ENCODE measurements around the gene KRT74.

Gene KRT74

DNA sequence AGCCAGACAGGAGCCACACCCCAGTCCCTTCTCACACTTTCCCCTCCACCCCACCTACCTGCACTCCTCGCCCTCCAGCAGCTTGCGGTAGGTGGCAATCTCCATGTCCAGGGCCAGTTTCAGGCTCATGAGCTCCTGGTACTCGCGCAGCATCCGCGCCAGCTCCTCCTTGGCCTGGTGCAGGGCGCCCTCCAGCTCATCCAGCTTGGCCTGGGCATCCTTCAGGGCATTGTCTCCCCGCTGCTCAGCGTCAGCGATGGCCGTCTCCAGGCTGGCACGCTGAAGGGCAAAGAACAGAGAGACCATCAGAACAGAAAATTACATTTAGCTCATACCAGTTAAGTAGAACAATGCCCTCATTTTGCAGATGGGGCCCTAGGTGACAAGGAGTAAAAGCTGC lies 5.5 kb downstream of the KRT74 start:
- no peak for DNase-seq

DNA sequence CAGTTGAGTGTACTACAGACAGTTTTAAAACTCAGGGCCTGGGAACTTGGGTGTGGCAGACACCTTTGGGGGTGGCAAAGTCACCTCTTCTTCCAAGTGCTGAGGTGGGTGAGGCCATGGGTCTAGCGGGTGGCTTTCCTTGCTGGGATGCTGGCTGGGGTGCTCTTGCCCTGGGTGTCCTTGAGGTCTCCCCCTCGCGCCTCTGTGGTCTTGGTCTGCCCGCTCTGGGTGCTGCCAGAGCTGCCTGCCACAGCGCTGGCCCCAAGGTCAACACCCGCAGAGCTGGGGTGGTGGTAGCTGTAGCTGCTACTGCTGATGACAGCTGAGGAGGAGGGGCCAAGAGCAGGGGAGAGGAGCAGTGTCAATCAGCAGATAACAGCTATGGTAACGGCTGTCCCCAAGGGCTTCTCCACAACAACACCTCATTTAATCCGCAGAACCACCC lies 6.8 kb downstream of the KRT74 start:
- DNase-seq, result no peak

DNA sequence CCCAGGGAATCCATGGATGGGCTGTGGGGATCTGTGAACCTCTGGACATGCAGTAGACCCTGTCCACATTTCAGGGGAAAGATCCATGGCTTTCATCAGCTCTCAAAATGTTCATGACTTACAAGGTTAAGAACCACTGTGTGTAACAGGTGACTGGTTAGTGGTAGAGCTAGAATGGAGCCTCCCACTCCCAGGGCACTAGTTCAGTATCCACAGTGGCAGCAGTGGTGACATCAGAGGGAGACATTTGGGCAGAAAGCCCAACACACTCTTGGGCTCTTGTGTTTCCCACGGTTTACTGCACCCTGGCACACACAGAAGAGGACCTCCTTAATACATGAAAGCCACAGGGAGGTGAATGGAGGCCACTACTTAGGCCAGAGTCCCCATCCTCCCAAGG lies 9.1 kb downstream of the KRT74 start:
- no peak for DNase-seq

DNA sequence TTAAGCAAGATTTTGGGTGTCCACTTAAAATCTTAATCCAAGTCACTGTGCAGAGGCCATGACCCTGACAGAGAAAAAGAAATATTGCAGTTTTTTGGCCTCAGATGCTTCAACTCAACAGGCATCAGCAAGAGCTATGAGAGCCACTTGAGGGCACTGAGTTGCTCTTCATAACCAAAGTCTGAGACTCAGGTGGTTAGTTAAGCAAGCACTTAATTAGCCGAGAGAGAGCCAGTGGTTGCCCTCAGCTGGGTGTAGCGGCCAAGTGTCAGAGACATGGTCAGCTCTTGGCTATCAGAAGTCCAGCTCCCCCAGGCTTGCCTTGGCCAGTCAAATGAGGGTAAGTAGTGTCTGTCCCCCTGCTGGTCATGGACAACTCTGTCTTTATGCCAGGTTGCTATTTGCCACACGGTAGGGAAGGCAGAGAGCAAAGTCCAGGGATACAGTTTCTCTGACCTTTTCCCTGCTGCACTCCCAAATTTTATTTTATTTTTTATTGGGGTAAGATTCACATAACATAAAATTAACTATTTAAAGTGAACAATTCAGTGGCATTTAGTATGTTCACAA lies 11.7 kb downstream of the KRT74 start:
- no peak for DNase-seq

DNA sequence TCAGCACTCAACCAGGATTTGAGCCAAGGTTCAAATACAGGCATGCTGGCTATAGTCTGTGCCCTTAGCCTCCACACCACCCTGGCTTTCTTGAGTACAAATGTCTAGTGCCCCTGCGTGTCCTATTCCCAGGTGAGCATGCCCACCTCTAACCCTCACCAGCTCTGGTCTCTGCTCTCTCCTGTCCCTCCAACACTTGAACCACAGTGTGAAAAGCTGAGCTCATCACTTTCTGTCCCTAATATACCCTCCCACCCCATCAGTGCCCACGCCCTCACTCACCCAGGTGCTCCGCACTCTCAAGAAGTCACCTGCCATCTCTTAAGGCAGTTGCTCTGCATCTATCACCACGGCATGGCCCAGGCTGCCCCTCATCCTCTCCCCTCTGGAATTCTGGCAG lies 13.7 kb downstream of the KRT74 start:
- no peak for DNase-seq

DNA sequence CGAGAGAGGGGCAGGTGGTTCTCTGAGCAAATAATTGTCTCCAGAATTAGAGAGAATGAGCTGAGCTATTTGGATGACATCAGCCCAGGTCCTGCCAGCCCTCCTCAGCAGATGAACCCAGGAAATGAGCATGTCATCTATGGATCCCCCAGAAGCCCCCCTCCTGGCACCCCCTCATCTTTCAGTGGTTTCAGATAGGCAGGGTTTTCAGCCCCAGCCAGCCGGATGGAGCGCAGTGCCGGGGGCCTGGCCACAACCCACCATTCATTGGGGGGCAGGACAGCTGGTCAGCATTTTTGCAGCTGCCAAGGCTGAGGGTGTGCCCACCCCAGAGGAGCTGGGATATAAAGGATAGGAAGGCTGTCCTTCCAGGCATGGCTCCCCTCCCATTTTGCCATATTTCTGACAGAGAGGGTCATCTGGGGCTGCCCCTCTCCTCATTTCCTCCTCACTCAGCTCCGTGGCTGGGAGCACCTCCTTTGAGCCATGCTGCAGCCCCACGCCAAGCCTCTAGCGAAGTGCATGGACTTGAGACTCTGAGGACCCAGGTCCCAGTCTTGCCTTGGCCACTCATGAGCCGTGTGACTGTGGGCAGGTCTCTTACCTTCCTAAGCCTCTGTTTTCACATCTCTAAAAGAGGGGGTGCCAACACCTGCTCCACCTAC lies 14.7 kb downstream of the KRT74 start:
- DNase-seq, result peak; percentile 29

DNA sequence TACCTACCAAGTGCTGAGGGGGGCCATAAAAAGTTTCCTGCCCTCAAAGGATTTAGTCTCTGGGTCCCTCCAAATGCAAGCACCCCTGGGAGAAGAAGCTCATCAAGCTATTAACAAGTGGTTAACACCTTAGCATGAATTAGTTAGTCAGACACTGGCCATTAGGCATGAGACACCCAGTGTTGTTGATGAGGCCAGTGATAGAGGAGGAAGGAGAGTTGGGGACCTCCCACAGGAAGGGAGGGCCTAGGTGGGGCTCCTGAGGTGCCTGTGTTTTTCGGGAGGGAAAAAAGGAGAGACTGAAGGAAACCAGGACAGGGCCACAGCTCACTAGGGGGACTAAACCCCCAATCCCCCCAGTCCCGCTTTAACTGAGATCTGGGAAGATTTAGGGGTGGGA lies 16.2 kb downstream of the KRT74 start:
- DNase-seq, result no peak

DNA sequence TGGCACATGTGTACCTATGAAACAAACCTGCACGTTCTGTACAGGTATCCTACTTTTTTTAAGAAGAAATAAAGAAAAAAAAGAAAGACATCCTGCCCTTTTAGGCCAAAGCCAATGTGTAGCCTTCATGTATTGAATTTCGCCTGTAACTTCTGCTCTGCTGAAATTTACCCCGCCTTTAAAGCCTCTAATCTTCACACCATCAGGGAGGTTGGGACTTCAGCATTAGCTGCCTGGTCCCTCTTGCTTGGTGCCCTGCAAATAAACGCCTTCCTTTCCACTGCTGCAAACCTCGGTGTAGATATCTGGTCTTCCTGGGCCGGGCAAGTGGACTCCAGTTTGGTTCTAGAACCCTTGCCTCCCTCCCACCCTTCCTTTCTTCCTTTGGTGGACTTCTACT lies 18.1 kb downstream of the KRT74 start:
- no peak for DNase-seq

DNA sequence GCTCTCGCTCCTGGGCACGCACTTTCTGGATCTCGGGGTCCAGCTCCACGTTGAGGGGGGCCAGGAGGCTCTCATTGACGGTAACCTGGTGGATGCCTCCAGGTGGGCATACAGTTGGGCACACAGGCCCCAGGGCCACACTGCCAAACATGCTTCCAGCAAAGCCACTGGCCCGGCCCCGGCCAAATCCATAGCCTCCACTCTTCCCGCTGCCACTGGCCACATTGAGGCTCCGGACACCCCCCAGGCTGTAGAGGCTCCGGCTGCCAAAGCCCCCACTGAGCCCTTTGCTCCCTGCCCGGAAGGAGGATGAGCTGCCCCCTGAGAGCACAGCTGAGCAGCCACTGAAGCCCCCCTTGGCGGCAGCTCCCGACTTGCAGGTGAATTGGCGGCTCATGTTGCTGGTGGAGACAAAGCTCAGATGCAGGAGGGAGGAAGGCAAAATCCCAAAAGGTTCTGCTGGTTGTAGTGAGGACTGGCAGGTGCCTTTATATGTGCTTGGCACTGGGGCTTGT lies 20.9 kb downstream of the KRT74 start, which contains the start of gene KRT71:
Gene KRT71, minus strand, starts transcription at position 465 of the 515 bp plus-strand sequence. Its CDS starts 68 bp downstream, at position 397.
- no peak for DNase-seq

DNA sequence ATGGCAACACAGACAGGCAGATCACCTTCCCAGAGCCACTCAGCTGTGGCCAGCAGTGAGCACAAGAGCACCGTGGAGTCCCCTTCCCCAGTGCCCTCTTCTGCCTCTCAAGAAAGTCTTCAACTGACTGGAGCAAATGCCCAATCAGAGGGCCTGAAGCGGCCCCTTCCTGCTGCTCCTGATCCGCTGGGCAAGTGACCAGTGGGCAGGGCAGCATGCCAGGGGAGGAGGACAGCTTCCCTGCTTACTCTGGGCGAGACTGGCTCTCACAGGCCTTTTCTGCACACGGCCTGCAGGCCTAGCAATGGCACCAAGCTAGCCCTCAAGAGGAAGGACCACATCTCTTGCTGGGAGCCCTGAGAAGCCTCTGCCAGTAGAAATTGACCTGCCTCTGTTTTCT lies 21.6 kb downstream of the KRT74 start:
- no peak for DNase-seq

DNA sequence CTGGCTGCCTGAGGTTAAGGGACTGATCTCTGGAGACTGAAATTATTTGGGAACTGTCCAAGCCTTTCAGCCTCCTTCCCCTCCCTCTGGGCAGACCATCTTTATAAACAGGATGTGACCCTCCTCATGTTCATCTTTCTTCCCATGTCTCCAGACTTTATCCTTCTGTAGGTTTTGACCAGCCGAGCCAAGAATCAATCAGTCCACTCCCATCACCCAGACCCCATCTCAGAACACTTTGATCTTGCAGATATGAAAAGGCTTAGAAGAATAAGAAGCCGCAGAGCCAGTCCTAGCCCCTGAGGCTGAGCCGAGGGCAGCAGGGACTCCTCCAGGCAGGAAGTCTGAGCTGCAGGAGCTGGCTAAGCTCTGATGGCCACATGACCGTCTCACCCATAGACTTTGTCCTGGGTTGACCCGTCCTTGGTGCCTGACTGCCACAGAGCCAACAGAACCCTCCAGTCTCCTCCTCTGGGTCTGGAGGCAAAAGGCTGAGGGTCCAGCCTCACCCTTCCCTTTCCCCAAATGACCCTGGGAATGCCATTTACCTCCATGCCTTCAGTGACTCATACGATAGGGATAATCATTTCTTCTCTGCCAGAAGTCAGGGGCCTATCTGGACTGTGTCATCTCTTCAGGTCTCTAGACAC lies 22.3 kb downstream of the KRT74 start:
- no peak for DNase-seq

DNA sequence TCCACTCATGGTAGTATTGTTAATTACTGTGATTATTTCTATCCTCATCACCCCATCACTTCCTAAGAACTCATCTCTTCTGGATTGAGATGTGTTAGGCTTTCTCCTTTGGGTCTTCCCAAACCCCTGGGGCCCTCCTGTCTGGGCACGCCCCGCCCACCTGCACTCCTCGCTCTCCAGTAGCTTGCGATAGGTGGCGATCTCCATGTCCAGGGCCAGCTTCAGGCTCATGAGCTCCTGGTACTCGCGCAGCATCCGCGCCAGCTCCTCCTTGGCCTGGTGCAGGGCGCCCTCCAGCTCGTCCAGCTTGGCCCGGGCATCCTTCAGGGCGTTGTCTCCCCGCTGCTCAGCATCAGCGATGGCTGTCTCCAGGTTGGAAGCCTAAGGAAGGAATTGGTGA lies 27.5 kb downstream of the KRT74 start:
- no peak for DNase-seq

DNA sequence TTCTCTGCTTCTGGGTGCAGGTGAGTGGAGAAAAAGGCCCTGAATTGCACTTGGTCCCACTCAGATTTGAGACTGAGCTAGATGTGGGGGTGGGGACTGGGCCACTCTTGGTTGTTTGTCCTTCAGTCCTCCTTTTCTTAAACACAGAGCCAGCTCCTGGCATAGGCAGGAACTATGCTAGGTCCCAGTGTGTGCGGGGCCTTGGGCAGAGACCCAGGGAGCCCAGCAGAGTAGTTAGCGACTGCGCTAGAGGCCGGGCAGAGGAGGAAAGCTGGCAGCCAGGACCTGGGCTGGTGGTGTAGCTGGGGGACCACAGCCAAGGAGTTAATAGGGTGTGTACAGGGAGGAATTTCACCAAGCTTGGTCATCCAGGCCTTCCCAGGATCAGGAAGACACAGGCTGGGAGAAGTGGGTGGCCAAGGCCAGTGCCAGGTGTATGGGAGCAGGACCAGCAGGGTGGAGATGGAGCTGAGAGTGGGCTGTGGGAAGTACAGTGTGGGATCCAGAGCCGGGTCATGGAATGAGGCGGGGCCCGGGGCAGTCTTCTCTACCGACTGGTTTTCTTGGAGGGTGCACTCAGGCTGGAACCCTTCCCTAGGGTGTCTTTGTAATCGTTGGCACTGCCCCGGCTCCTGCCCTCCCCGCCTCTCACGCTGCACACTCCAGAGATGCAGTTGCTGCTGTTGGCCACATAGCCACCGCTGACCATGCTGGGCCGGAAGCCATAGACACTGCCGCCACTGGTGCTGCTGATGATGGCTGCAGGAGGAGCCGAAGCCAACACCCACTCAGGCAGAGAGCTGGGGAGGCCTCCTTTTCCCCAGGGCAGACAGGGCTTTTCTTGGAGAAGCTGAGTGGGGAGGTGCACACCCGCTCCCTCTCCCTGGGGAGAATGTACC lies 29.4 kb downstream of the KRT74 start:
- no peak for DNase-seq

DNA sequence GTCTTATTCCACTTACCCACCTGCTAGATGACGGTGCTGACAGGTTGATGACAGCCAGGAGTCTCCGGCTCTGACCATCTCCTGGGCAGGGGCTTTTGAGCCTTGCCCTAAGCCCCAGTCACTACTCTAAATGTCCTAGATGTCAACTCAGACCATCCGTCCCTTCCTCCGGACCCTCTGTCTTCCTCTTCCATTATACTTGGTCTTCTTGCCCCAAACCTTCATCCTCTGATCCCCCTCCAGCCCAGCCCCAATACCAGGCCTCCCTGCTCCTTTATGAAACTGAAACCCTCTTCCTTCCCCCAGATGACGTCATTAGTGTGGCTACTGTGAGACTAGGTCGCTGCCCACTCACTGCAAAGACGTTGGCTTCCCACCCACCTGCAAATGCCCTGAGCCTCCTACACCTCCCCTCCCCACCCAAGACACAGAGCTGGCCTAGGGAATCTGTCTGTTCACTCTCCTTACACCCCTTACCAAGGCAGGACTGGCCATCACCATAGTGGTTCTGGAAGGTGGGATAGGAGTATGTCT lies 30.8 kb downstream of the KRT74 start:
- DNase-seq, result no peak

DNA sequence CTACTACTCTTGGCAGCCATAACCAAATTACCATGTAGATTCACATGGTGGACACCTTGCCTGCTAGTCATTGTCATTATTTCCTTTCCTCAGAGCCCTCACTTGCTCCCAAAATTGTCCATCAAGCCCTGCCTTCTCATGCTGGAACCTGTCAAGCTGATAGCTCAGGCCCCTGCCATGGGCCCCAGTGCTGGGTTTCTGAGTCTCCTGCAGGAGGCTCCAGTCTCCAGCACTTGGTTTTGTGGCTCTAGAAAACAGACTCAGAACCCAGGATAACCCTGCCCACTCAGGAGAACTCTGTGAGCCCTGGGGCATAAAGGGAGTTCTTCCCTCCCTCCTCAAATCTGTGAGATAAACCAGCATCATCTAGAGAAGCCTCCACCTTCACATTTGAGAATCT lies 31.5 kb downstream of the KRT74 start:
- DNase-seq, result no peak

DNA sequence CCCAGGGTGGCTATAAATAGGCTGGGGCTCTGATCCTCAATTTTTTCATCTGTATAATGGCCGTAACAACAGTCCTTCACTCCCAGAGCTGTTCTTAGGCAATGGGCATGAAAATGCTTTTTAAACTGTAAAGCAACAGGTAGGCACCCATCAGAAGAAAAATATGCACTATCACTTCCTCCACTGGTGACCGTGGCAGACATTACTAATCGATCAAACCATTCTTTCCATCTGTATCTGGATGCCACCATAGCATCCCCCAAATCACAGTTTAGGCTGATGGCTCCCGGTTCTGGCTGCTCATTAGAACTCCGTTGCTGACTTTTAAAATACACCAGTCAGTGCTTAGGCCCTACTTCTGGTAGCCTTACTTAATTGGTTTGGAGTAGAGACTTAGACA lies 31.9 kb downstream of the KRT74 start:
- no peak for DNase-seq

DNA sequence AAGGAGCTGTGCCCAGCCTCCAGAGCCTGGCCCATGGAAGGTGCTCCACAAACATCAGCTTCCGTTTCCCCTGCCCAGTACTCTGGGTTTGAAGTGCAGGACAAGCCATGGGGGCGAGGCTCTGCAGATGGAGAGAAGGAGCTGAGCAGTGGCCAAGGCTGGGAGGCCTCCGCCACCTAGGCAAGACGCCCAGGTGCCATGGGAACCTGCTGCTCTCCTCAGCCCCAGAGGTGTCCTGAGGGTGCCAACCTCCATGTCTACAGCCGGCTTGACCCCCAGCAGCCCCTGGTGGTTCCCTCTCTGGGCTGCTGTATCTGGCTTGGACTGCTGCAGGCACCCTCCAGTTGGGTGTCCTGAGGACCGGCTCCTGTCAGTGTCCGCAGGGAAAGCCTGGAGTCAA lies 33.1 kb downstream of the KRT74 start:
- no peak for DNase-seq

DNA sequence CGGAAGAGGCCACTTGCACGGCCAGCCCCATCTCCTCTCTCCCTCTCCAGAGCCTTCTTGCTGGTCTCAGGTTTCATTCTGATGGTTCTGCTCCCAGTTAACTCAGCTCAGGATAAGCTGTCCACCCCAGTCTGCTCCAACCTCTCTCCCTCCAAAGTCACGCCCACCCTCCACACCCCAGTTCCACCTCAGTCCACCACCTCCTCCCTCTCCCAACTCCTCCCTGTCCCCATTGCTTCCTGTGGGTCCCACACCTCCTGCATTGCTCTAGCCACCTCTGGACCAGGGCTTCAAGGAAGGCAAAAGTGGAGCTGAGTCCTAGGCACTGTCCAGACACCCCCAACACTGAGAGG lies 33.8 kb downstream of the KRT74 start:
- no peak for DNase-seq

DNA sequence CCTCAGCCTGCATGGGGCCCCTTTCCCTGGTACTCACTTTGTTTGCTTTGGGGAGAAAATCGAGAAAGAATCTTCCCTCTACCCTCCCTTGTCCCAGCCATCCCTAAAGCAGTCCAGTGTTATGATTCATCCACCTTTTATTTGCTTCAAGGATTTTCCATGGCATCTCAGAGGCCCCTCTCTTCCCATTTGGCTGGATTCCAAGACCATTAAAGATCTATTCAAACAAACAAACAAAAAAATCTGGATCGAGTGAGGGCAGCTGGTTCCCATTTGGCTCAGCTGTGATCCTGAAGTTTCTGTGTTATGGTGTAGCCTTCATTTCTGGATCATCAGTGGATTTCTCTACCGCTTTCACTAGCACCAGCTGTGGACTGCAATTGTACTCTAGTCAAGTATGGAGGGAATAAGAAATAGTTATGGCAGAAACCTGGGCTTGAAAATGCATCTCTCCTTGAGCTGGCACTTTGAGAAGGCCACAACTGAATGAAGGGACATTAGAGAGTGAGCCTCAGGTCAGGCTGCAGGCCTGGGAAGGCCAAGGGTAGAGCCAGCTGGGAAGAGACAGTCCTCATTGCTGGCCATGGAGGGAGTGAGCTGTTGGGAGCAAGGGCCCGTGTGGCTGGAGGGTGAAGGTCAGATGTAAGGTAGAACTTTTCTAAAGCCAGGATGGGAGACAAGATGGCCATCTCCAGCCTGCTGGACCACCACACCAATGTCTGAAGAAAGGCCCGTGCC lies 34.4 kb downstream of the KRT74 start:
- DNase-seq, result peak; percentile 58

DNA sequence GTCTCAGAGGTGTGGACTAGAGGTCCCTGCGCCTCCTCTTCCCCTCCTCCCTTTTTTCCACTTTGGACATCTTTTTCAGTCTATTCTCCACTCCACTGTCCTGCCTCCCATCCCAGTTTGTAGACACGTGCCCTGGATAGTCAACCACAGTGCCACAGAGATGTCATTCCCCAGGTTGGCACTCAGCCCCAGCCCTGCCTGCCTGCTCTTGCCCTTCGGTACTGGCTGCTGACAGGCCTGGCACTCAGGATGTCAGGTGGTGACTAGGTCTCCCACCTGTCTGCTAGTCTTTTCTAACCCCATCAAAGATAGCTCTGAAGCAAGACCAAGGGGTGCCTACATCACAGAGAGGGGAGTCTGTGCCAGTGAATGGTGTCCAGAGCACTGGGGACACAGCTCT lies 36.5 kb downstream of the KRT74 start:
- DNase-seq, result no peak

DNA sequence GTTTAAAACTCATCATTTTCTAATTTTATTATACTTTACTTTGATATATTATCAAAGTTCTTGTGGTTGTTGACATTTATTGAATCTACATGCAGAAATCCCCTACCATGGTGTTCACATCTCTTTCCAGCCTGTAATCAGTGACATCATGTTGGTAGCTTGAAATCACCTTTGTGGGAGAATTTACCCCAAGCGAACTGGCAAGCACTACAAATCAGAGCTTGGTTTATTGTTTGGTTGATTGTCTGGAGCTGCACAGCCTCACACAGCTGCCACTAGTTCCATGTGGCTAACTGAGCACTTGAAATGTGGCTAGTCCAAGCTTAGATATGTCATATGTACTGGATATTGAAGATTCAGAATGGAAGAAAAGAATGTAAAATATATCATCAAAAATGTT lies 38.1 kb downstream of the KRT74 start:
- DNase-seq, result no peak

DNA sequence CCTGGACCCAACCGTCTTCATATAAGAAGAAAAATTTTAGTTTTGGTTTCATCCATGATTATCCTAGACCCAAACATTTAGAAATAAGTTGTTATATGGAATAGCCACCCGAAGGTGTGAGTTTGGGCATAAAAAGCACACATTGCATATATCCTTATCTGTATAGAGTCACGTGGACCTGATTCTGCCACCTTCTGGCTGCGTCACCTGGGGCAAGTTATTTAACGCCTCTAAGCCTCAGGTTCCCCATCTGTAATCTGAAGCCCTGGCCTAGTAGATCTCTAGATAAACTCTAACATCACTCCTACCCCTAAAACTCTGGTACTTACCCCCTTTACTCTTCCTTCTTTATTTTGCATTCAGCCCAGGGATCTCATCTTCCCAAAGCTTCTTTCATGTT lies 39.2 kb downstream of the KRT74 start:
- no peak for DNase-seq
